Mammary epithelial cell (primary cell): ENCODE measurements around the gene PXT1.

ENCODE experiments used
- EZH2 ChIP-seq: IDR thresholded peaks from 2 replicates; pipeline ENCODE4 v1.6.1; 2012; ENCODE audit warnings: low read length, inconsistent platforms, borderline replicate concordance
- TF ChIP-seq, protein P1 (sequence below), 2 donors: IDR thresholded peaks in 1 of 2; conservative IDR thresholded peaks in 1 of 2; 2 replicates each; pipeline ENCODE4 v1.5.1; 2011 to 2012; ENCODE audit warnings: inconsistent platforms in 2 of 2, low read length in 2 of 2, mild to moderate bottlenecking in 2 of 2, control low read depth in 1 of 2, low read depth in 1 of 2; ENCODE audit not compliant: insufficient read depth in 1 of 2; ENCODE audit errors: extremely low read depth in 1 of 2

DNA sequence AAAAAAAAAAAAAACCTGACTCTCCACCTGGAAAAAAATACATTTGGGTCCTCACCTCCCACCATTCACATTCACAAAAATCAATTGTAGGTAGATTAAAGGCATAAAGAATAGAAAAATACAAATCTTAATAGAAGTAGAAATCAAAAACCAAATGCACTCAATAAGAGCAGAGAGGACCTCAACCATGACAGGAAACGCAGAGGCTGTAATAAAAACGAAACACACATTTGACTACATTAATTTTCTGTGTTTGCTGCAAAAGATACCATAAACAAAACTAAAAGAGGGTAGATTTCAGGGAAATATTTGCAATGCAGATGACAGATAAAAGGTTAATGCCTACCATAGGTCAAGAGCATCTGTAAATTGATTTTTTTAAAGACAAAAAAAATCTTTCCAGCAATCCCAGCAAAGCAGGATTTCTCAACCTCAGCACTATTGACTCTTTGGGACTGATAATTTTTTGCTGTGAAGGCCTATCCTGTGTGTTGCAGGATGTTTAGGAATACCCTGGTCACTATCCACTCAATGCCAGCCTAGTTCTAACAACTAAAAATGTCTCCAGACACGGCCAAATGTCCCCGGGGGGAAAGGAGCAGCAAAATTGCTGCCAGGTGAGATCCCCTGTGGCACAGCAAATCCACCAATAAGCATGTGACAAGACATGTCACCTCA, 64.3 kb downstream of the PXT1 start:
- TF ChIP-seq EZH2, result no peak
- TF ChIP-seq, protein P1, sequence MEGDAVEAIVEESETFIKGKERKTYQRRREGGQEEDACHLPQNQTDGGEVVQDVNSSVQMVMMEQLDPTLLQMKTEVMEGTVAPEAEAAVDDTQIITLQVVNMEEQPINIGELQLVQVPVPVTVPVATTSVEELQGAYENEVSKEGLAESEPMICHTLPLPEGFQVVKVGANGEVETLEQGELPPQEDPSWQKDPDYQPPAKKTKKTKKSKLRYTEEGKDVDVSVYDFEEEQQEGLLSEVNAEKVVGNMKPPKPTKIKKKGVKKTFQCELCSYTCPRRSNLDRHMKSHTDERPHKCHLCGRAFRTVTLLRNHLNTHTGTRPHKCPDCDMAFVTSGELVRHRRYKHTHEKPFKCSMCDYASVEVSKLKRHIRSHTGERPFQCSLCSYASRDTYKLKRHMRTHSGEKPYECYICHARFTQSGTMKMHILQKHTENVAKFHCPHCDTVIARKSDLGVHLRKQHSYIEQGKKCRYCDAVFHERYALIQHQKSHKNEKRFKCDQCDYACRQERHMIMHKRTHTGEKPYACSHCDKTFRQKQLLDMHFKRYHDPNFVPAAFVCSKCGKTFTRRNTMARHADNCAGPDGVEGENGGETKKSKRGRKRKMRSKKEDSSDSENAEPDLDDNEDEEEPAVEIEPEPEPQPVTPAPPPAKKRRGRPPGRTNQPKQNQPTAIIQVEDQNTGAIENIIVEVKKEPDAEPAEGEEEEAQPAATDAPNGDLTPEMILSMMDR (conservative IDR thresholded peaks at IDR 0.05 in 1 of 2, IDR thresholded peaks at IDR 0.05 in 1 of 2; ENCODE audit: extremely low read depth in 1 of 2, insufficient read depth in 1 of 2, low read depth in 1 of 2, low read length in 2 of 2), result no peak
